SK-N-MC (cell line): Measurements from ENCODE around the gene ANKRD2.

Experiments used
- EZH2 ChIP-seq: fragments of 200-600 bp; sonication (generic); IDR thresholded peaks from one replicate; pipeline ENCODE4 v1.6.1; 2017; ENCODE audit warnings: antibody characterized with exemption
- FOXP2 ChIP-seq: optimal IDR thresholded peaks from 2 replicates; pipeline ENCODE3; 2011; ENCODE audit warnings: mild to moderate bottlenecking, moderate library complexity; ENCODE audit not compliant: insufficient read depth; ENCODE audit errors: extremely low read length, control extremely low read depth
- POLR2AphosphoS5 ChIP-seq: IDR thresholded peaks from 2 replicates; pipeline ENCODE4 v1.6.1; 2012; ENCODE audit warnings: mild to moderate bottlenecking, low read depth, low read length, borderline replicate concordance

DNA sequence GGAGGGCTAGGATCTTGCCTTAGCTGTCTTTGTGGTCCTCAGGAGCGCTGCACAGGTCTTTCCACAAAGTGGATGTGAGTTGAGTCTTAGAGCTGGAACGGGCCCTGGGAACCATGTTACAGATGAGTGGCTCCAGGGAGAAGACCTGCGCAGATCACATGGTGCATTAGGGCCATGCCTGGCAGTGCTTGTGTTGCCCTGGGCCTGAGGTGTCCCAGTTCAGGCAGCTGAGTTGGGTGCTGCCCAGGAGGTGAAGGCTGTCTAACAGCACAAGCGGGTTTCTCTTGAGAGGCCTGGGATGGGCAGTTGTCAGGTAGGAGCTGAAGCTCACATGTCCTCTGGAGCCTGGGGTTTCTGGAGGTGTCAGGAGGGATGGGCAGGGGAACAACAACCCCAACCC lies 33.7 kb upstream of the ANKRD2 start:
- TF ChIP-seq POLR2AphosphoS5, result no peak
- no peak for TF ChIP-seq EZH2
- TF ChIP-seq FOXP2, result no peak
